H1 (cell line): ENCODE results near the gene DMXL1. TPM values are rescaled to one million over a fixed set of nuclear protein-coding genes. Genes with fewer than 3 reads are reported as not detected.

ENCODE experiments used
- ATF3 ChIP-seq: IDR thresholded peaks from 2 replicates; pipeline ENCODE4 v1.6.1; 2011; ENCODE audit warnings: low read depth, mild to moderate bottlenecking, low read length; ENCODE audit not compliant: insufficient read depth
- BCL11A ChIP-seq, 2 experiments: IDR thresholded peaks; one replicate each; pipeline ENCODE4 v1.6.1; 2011; ENCODE audit warnings: low read depth in 2 of 2, low read length in 2 of 2, mild to moderate bottlenecking in 2 of 2
- BRCA1 ChIP-seq: IDR thresholded peaks from 2 replicates; pipeline ENCODE4 v1.6.1; 2012; ENCODE audit warnings: low read depth, low read length, improper control_type of control experiment
- CHD7 ChIP-seq: fragments of 300-600 bp; sonication (generic); IDR thresholded peaks from 2 replicates; pipeline ENCODE4 v1.7.1; 2012; ENCODE audit warnings: low read length, moderate library complexity, mild to moderate bottlenecking, inconsistent platforms; ENCODE audit not compliant: insufficient replicate concordance
- POLR2A ChIP-seq, 2 experiments: IDR thresholded peaks; 1 replicate in 1 of 2; 2 replicates in 1 of 2; pipeline ENCODE4 v1.6.1; 2011; ENCODE audit warnings: low read depth in 2 of 2, low read length in 2 of 2, mild to moderate bottlenecking in 2 of 2; ENCODE audit errors: control extremely low read depth in 1 of 2
- SP1 ChIP-seq: IDR thresholded peaks from 2 replicates; pipeline ENCODE4 v1.6.1; 2011; ENCODE audit warnings: low read depth, low read length
- TAF7 ChIP-seq: optimal IDR thresholded peaks from 2 replicates; pipeline ENCODE3; 2011; ENCODE audit warnings: low read depth, mild to moderate bottlenecking, inconsistent platforms, low read length, moderate library complexity, borderline replicate concordance
- polyA plus RNA-seq, 7 experiments: library from polyadenylated mRNA; depleted of rRNA in 3 of 7; stranded (reverse) in 5 of 7; unstranded in 2 of 7; fragments of >200 nt in 5 of 7; fragments of 200-250 nt in 2 of 7; gene quantifications; 1 replicate in 5 of 7; 2 replicates in 1 of 7; 4 replicates in 1 of 7; pipeline versions ENCODE4 v1.2.1 to v1.2.3, GENCODE V29; 2011 to 2013; ENCODE audit warnings: missing spikeins in 2 of 7, mixed read lengths in 2 of 7
- total RNA-seq: library from RNA; stranded (reverse); fragmentation: NEBNext Ultra II Directional; extraction: Animal tissue kit (Norgen Biotek cat#: 25700); gene quantifications from 2 replicates; pipeline ENCODE4 v1.2.1, GENCODE V29; 2021

The DMXL1 gene
- total and polyA plus RNA-seq, 2 of the 8 experiments (the other 6 are each of a cell fraction or from before 2014, with no cell fraction given): 10.1 to 43.9 TPM

GRCh38 chr5:119171686-119172085 is 100.8 kb downstream of the DMXL1 start (continued):
- TF ChIP-seq CHD7 (no peak), BCL11A (IDR thresholded peaks at IDR 0.05; ENCODE audit: low read depth in 2 of 2, low read length in 2 of 2) (no peak), ATF3 (no peak), TAF7 (no peak), POLR2A (IDR thresholded peaks at IDR 0.05; ENCODE audit: control extremely low read depth in 1 of 2, low read depth in 2 of 2, low read length in 2 of 2) (no peak), SP1 (no peak), BRCA1 (no peak)
